GM23338 (cell line): ENCODE data around the gene ZNF594.

Source experiments
- CREB1 ChIP-seq: fragments of 250-450 bp; sonication (Bioruptor Pico); IDR thresholded peaks from 2 replicates; pipeline ENCODE4 v1.5.0; 2020; ENCODE audit warnings: low read depth, mild to moderate bottlenecking, moderate library complexity
- CTCF ChIP-seq, 2 experiments: fragments of 200-600 bp in 1 of 2; sonication (generic) in 1 of 2; conservative IDR thresholded peaks; 2 replicates each; pipeline versions ENCODE4 v1.5.1 to v1.6.1; 2016 to 2017; ENCODE audit warnings: antibody characterized with exemption in 2 of 2, low read depth in 2 of 2, mild to moderate bottlenecking in 2 of 2, moderate library complexity in 1 of 2
- ETS1 ChIP-seq: IDR thresholded peaks from 2 replicates; pipeline ENCODE4 v1.6.1; 2016; ENCODE audit warnings: antibody characterized with exemption
- EZH2 ChIP-seq: fragments of 200-600 bp; sonication (generic); IDR thresholded peaks from one replicate; pipeline ENCODE4 v1.8.0; 2017; ENCODE audit warnings: antibody characterized with exemption, mild to moderate bottlenecking, low read depth; ENCODE audit not compliant: unreplicated experiment
- EZH2phosphoT487 ChIP-seq: fragments of 200-600 bp; sonication (generic); IDR thresholded peaks from one replicate; pipeline ENCODE4 v1.8.1; 2018; ENCODE audit warnings: antibody characterized with exemption; ENCODE audit not compliant: unreplicated experiment
- JUNB ChIP-seq: IDR thresholded peaks from one replicate; pipeline ENCODE4 v1.6.1; 2016; ENCODE audit warnings: antibody characterized with exemption; ENCODE audit not compliant: unreplicated experiment
- NANOG ChIP-seq: IDR thresholded peaks from 2 replicates; pipeline ENCODE4 v1.6.1; 2016; ENCODE audit warnings: antibody characterized with exemption, borderline replicate concordance
- POLR2AphosphoS5 ChIP-seq: IDR thresholded peaks from 2 replicates; pipeline ENCODE4 v1.6.1; 2016; ENCODE audit warnings: antibody characterized with exemption, low read depth
- STAT1 ChIP-seq: IDR thresholded peaks from one replicate; pipeline ENCODE4 v1.6.1; 2016; ENCODE audit warnings: antibody characterized with exemption; ENCODE audit not compliant: unreplicated experiment
- ZNF114 ChIP-seq: fragments of 250-450 bp; sonication (Bioruptor Pico); IDR thresholded peaks from 2 replicates; pipeline ENCODE4 v1.5.0; 2020; ENCODE audit warnings: mild to moderate bottlenecking, moderate library complexity
- ZNF331 ChIP-seq: fragments of 250-450 bp; sonication (Bioruptor Pico); IDR thresholded peaks from 2 replicates; pipeline ENCODE4 v1.5.0; 2020; ENCODE audit warnings: low read depth, mild to moderate bottlenecking, moderate library complexity
- TF ChIP-seq, protein P1 (sequence below): IDR thresholded peaks from one replicate; pipeline ENCODE4 v1.6.1; 2018; ENCODE audit warnings: antibody characterized with exemption; ENCODE audit not compliant: unreplicated experiment
- TF ChIP-seq, protein P2 (sequence below): fragments of 250-450 bp; sonication (Bioruptor Pico); IDR thresholded peaks from 2 replicates; pipeline ENCODE4 v1.5.0; 2020; ENCODE audit warnings: mild to moderate bottlenecking, moderate library complexity

DNA sequence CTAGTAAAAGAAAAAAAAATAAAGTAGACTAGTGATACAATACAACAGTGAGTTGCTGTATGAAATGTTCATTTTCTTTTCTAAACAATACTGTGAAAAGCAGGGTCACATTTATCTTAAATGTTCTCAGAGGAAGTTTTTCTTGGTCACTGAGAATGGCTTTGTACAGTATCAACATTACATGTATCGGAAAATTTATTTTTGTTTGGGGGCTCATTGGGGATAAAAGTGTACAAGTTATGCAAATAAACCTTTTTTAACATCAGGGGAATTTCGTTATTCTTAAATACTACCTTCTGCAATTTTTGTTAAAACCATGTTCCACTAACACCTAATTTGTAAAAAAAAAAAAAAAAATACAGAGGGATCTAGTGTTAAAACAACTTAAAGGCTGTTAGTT is 8.7 kb upstream of the ZNF594 start:
- TF ChIP-seq EZH2phosphoT487 (no peak), POLR2AphosphoS5 (no peak), EZH2 (no peak), CTCF (conservative IDR thresholded peaks at IDR 0.05; ENCODE audit: low read depth in 2 of 2) (no peak), CREB1 (no peak), NANOG (no peak), ETS1 (no peak), JUNB (no peak), STAT1 (no peak), ZNF331 (CRISPR knock-in tag) (no peak), ZNF114 (CRISPR knock-in tag) (no peak)
- TF ChIP-seq, protein P1, sequence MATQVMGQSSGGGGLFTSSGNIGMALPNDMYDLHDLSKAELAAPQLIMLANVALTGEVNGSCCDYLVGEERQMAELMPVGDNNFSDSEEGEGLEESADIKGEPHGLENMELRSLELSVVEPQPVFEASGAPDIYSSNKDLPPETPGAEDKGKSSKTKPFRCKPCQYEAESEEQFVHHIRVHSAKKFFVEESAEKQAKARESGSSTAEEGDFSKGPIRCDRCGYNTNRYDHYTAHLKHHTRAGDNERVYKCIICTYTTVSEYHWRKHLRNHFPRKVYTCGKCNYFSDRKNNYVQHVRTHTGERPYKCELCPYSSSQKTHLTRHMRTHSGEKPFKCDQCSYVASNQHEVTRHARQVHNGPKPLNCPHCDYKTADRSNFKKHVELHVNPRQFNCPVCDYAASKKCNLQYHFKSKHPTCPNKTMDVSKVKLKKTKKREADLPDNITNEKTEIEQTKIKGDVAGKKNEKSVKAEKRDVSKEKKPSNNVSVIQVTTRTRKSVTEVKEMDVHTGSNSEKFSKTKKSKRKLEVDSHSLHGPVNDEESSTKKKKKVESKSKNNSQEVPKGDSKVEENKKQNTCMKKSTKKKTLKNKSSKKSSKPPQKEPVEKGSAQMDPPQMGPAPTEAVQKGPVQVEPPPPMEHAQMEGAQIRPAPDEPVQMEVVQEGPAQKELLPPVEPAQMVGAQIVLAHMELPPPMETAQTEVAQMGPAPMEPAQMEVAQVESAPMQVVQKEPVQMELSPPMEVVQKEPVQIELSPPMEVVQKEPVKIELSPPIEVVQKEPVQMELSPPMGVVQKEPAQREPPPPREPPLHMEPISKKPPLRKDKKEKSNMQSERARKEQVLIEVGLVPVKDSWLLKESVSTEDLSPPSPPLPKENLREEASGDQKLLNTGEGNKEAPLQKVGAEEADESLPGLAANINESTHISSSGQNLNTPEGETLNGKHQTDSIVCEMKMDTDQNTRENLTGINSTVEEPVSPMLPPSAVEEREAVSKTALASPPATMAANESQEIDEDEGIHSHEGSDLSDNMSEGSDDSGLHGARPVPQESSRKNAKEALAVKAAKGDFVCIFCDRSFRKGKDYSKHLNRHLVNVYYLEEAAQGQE = no peak
- TF ChIP-seq, protein P2, sequence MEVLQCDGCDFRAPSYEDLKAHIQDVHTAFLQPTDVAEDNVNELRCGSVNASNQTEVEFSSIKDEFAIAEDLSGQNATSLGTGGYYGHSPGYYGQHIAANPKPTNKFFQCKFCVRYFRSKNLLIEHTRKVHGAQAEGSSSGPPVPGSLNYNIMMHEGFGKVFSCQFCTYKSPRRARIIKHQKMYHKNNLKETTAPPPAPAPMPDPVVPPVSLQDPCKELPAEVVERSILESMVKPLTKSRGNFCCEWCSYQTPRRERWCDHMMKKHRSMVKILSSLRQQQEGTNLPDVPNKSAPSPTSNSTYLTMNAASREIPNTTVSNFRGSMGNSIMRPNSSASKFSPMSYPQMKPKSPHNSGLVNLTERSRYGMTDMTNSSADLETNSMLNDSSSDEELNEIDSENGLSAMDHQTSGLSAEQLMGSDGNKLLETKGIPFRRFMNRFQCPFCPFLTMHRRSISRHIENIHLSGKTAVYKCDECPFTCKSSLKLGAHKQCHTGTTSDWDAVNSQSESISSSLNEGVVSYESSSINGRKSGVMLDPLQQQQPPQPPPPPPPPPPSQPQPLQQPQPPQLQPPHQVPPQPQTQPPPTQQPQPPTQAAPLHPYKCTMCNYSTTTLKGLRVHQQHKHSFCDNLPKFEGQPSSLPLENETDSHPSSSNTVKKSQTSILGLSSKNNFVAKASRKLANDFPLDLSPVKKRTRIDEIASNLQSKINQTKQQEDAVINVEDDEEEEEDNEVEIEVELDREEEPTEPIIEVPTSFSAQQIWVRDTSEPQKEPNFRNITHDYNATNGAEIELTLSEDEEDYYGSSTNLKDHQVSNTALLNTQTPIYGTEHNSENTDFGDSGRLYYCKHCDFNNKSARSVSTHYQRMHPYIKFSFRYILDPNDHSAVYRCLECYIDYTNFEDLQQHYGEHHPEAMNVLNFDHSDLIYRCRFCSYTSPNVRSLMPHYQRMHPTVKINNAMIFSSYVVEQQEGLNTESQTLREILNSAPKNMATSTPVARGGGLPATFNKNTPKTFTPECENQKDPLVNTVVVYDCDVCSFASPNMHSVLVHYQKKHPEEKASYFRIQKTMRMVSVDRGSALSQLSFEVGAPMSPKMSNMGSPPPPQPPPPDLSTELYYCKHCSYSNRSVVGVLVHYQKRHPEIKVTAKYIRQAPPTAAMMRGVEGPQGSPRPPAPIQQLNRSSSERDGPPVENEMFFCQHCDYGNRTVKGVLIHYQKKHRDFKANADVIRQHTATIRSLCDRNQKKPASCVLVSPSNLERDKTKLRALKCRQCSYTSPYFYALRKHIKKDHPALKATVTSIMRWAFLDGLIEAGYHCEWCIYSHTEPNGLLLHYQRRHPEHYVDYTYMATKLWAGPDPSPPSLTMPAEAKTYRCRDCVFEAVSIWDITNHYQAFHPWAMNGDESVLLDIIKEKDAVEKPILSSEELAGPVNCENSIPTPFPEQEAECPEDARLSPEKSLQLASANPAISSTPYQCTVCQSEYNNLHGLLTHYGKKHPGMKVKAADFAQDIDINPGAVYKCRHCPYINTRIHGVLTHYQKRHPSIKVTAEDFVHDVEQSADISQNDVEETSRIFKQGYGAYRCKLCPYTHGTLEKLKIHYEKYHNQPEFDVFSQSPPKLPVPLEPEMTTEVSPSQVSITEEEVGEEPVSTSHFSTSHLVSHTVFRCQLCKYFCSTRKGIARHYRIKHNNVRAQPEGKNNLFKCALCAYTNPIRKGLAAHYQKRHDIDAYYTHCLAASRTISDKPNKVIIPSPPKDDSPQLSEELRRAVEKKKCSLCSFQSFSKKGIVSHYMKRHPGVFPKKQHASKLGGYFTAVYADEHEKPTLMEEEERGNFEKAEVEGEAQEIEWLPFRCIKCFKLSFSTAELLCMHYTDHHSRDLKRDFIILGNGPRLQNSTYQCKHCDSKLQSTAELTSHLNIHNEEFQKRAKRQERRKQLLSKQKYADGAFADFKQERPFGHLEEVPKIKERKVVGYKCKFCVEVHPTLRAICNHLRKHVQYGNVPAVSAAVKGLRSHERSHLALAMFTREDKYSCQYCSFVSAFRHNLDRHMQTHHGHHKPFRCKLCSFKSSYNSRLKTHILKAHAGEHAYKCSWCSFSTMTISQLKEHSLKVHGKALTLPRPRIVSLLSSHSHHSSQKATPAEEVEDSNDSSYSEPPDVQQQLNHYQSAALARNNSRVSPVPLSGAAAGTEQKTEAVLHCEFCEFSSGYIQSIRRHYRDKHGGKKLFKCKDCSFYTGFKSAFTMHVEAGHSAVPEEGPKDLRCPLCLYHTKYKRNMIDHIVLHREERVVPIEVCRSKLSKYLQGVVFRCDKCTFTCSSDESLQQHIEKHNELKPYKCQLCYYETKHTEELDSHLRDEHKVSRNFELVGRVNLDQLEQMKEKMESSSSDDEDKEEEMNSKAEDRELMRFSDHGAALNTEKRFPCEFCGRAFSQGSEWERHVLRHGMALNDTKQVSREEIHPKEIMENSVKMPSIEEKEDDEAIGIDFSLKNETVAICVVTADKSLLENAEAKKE (CRISPR knock-in tag) = no peak
